CD14-positive monocyte (primary cell): ENCODE results near the gene GTF3C6. TPM values are rescaled to one million over a fixed set of nuclear protein-coding genes. Genes with fewer than 3 reads are reported as not detected.

Source experiments
- DNase-seq, 3 donors: peaks; one replicate each; pipeline ENCODE4 v3.0.0-alpha.2; 2011 to 2022
- H2AFZ ChIP-seq: 2 replicates; pipeline ENCODE4 v1.6.0; 2012; ENCODE audit warnings: mild to moderate bottlenecking, low read depth, low read length, inconsistent platforms; ENCODE audit not compliant: insufficient read depth, poor library complexity, severe bottlenecking
- H3K27ac ChIP-seq, 2 donors: 1 replicate in 1 of 2; 2 replicates in 1 of 2; pipeline ENCODE4 v1.5.1; 2012 to 2013; ENCODE audit warnings: low read length in 2 of 2, control low read depth in 1 of 2, inconsistent platforms in 1 of 2, low read depth in 1 of 2, mild to moderate bottlenecking in 1 of 2
- H3K27me3 ChIP-seq, 2 donors: one replicate each; pipeline versions ENCODE4 v1.6.0 to v1.6.1; 2011 to 2013; ENCODE audit warnings: low read length in 2 of 2; ENCODE audit not compliant: control insufficient read depth in 2 of 2, insufficient read depth in 2 of 2
- H3K36me3 ChIP-seq, 2 donors: replicated peaks in 1 of 2; 1 replicate in 1 of 2; 2 replicates in 1 of 2; pipeline versions ENCODE4 v1.5.1 to v1.6.1; 2012 to 2013; ENCODE audit warnings: low read length in 2 of 2, control low read depth in 1 of 2, inconsistent platforms in 1 of 2, mild to moderate bottlenecking in 1 of 2; ENCODE audit not compliant: insufficient read depth in 2 of 2, control insufficient read depth in 1 of 2
- H3K4me1 ChIP-seq, 2 donors: 1 replicate in 1 of 2; 2 replicates in 1 of 2; pipeline versions ENCODE4 v1.5.1 to v1.6.1; 2012 to 2013; ENCODE audit warnings: low read length in 2 of 2, control low read depth in 1 of 2, inconsistent platforms in 1 of 2, mild to moderate bottlenecking in 1 of 2, moderate library complexity in 1 of 2; ENCODE audit not compliant: insufficient read depth in 2 of 2, control insufficient read depth in 1 of 2
- H3K4me2 ChIP-seq: replicated peaks from 2 replicates; pipeline ENCODE3; 2012; ENCODE audit warnings: low read length, moderate library complexity, mild to moderate bottlenecking; ENCODE audit not compliant: poor library complexity, severe bottlenecking; ENCODE audit errors: extremely low read depth
- H3K4me3 ChIP-seq, 3 experiments: fragments of 200-600 bp in 1 of 3; sonication (generic) in 1 of 3; replicated peaks in 1 of 3; 1 replicate in 2 of 3; 2 replicates in 1 of 3; pipeline ENCODE4 v1.5.1; 2011 to 2013; ENCODE audit warnings: low read length in 3 of 3, mild to moderate bottlenecking in 3 of 3, control low read depth in 2 of 3, low read depth in 2 of 3, inconsistent platforms in 1 of 3, moderate library complexity in 1 of 3
- H3K79me2 ChIP-seq: 2 replicates; pipeline ENCODE4 v1.6.0; 2012; ENCODE audit warnings: mild to moderate bottlenecking, control low read depth, inconsistent platforms, low read length, moderate library complexity; ENCODE audit not compliant: insufficient read depth
- H3K9ac ChIP-seq: 2 replicates; pipeline ENCODE4 v1.6.0; 2017; ENCODE audit warnings: low read length, mild to moderate bottlenecking; ENCODE audit not compliant: insufficient read depth, poor library complexity, severe bottlenecking
- H3K9me3 ChIP-seq, 2 donors: replicated peaks in 1 of 2; 1 replicate in 1 of 2; 2 replicates in 1 of 2; pipeline versions ENCODE4 v1.5.1 to v1.6.1; 2012 to 2013; ENCODE audit warnings: low read length in 2 of 2, control low read depth in 1 of 2; ENCODE audit not compliant: control insufficient read depth in 1 of 2, insufficient read depth in 1 of 2
- H4K20me1 ChIP-seq: 2 replicates; pipeline ENCODE4 v1.6.0; 2012; ENCODE audit warnings: mild to moderate bottlenecking, low read length, control low read depth, moderate library complexity; ENCODE audit not compliant: insufficient read depth
- H3K27ac Mint-ChIP-seq, 7 donors: one replicate each; pipeline ENCODE4 v1.8.0; 2020; ENCODE audit warnings: mild to moderate bottlenecking in 7 of 7, mixed read lengths in 7 of 7, moderate library complexity in 6 of 7, inconsistent platforms in 2 of 7
- H3K27me3 Mint-ChIP-seq, 3 donors: one replicate each; pipeline ENCODE4 v1.8.0; 2021 to 2022; ENCODE audit warnings: low read depth in 3 of 3, mild to moderate bottlenecking in 3 of 3, mixed read lengths in 3 of 3, moderate library complexity in 3 of 3, inconsistent platforms in 1 of 3
- H3K36me3 Mint-ChIP-seq, 2 donors: one replicate each; pipeline ENCODE4 v1.8.0; 2020; ENCODE audit warnings: mixed read lengths in 2 of 2, inconsistent platforms in 1 of 2, mild to moderate bottlenecking in 1 of 2
- H3K4me1 Mint-ChIP-seq: one replicate; pipeline ENCODE4 v1.8.0; 2020; ENCODE audit warnings: mild to moderate bottlenecking, mixed read lengths
- H3K4me3 Mint-ChIP-seq, 2 donors: one replicate each; pipeline ENCODE4 v1.8.0; 2020; ENCODE audit warnings: mild to moderate bottlenecking in 2 of 2, mixed read lengths in 2 of 2, moderate library complexity in 1 of 2
- H3K9me3 Mint-ChIP-seq, 7 donors: one replicate each; pipeline ENCODE4 v1.8.0; 2020 to 2022; ENCODE audit warnings: mixed read lengths in 7 of 7, mild to moderate bottlenecking in 6 of 7, moderate library complexity in 6 of 7, inconsistent platforms in 2 of 7
- WGBS: methylation state at CpG from one replicate; pipeline ENCODE4 v1.1.5; 2013; ENCODE audit warnings: missing lambda C conversion rate; ENCODE audit not compliant: insufficient coverage; 5-methylcytosine and 5-hydroxymethylcytosine counted together
- intact Hi-C, 2 donors: fragments of 100-400 bp; cut with micrococcal nuclease; formaldehyde crosslinking; loops; one replicate each; pipeline versions ENCODE4 v1.15.0 to v1.15.1; 2023
- polyA plus RNA-seq, 3 donors: library from polyadenylated mRNA; depleted of rRNA in 1 of 3; unstranded in 2 of 3; stranded (reverse) in 1 of 3; fragments of 300-500 nt in 2 of 3; fragments of >200 nt in 1 of 3; fragmentation: Illumina TruSeq in 2 of 3; gene quantifications; 1 replicate in 2 of 3; 2 replicates in 1 of 3; pipeline ENCODE4 v1.2.3, GENCODE V29; 2012 to 2021
- TF ChIP-seq, protein P1 (sequence below): fragments of 200-600 bp; IDR thresholded peaks from one replicate; pipeline ENCODE4 v1.8.0; 2022; ENCODE audit warnings: antibody characterized with exemption, mild to moderate bottlenecking

The GTF3C6 gene
- polyA plus RNA-seq, 3 donors = 15.1 to 93.9 (median 91.1) TPM

GRCh38 chr6:110979565-110980101, 21.1 kb downstream of the GTF3C6 start:
- Mint-ChIP-seq H3K27ac (no peak overlapping the region), H3K27me3 (peaks cover 0 to 2% (median 0%) of the 10 kb centered on the region in 3 donors), H3K4me1 (peaks cover 21% of the 10 kb centered on the region), H3K4me3 (no peak overlapping the region), H3K9me3 (peaks cover 0 to 4% (median 0%) of the 10 kb centered on the region in 7 donors), H3K36me3 (peaks cover 0 to 2% of the 10 kb centered on the region in 2 donors)
- Histone ChIP-seq H4K20me1 (no peaks in the 10 kb centered on the region), H3K36me3 (no peaks in the 10 kb centered on the region), H2AFZ (no peak overlapping the region), H3K4me3 (no peak overlapping the region), H3K4me2 (no peak overlapping the region), H3K9ac (no peak overlapping the region), H3K27ac (no peak overlapping the region), H3K27me3 (no peaks in the 10 kb centered on the region), H3K79me2 (peaks cover 42% of the 10 kb centered on the region), H3K4me1 (peaks cover 20 to 23% of the 10 kb centered on the region in 2 donors), H3K9me3 (no peaks in the 10 kb centered on the region)
- no peak for DNase-seq
- intact Hi-C loops = loop anchor here in 1 of 2 donors (2.0 to 10.0 kb wide), 2 partner anchors 21 to 295 kb away; partner anchors contain the start of gene GTF3C6
- TF ChIP-seq, protein P1, sequence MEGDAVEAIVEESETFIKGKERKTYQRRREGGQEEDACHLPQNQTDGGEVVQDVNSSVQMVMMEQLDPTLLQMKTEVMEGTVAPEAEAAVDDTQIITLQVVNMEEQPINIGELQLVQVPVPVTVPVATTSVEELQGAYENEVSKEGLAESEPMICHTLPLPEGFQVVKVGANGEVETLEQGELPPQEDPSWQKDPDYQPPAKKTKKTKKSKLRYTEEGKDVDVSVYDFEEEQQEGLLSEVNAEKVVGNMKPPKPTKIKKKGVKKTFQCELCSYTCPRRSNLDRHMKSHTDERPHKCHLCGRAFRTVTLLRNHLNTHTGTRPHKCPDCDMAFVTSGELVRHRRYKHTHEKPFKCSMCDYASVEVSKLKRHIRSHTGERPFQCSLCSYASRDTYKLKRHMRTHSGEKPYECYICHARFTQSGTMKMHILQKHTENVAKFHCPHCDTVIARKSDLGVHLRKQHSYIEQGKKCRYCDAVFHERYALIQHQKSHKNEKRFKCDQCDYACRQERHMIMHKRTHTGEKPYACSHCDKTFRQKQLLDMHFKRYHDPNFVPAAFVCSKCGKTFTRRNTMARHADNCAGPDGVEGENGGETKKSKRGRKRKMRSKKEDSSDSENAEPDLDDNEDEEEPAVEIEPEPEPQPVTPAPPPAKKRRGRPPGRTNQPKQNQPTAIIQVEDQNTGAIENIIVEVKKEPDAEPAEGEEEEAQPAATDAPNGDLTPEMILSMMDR = no peak
- WGBS = no CpG with 5 or more reads among the region's 9 CpGs

GRCh38 chr6:110980227-110980626, 21.7 kb downstream of the GTF3C6 start:
- H3K9me3 ChIP-seq = no peaks in the 10 kb centered on the region
- 90% methylated on average over 5 of the region's 5 CpGs for WGBS
- peak in 2 of 3 donors; percentile 1 to 20 for DNase-seq
- Mint-ChIP-seq H3K27ac (peak overlapping the region in 1 of 7 donors; percentile 48), H3K9me3 (peaks cover 0 to 4% (median 0%) of the 10 kb centered on the region in 7 donors), H3K27me3 (peaks cover 0 to 2% (median 0%) of the 10 kb centered on the region in 3 donors), H3K4me1 (peaks cover 21% of the 10 kb centered on the region), H3K36me3 (peaks cover 0 to 6% of the 10 kb centered on the region in 2 donors), H3K4me3 (no peak overlapping the region)
- H3K4me3 ChIP-seq = peak overlapping the region in 1 of 3 experiments; percentile 87
- no peaks in the 10 kb centered on the region for H4K20me1 ChIP-seq
- intact Hi-C loops = loop anchor here in 1 of 2 donors (2.0 to 10.0 kb wide), 2 partner anchors 21 to 295 kb away; partner anchors contain the start of gene GTF3C6
- H3K4me2 ChIP-seq = no peak overlapping the region
- peaks cover 42% of the 10 kb centered on the region for H3K79me2 ChIP-seq
- no peak overlapping the region for H2AFZ ChIP-seq
- peaks cover 2 to 5% of the 10 kb centered on the region in 2 donors for H3K36me3 ChIP-seq
- peaks cover 20 to 23% of the 10 kb centered on the region in 2 donors for H3K4me1 ChIP-seq
- TF ChIP-seq, protein P1 = no peak
- no peak overlapping the region for H3K9ac ChIP-seq
- no peak overlapping the region for H3K27ac ChIP-seq
- H3K27me3 ChIP-seq = no peaks in the 10 kb centered on the region
